CD14-positive monocyte (primary cell): ENCODE results near the gene ACBD3. TPM values are rescaled to one million over a fixed set of nuclear protein-coding genes. Genes with fewer than 3 reads are reported as not detected.

Experiments used
- DNase-seq, 3 donors: peaks; one replicate each; pipeline ENCODE4 v3.0.0-alpha.2; 2011 to 2022
- H2AFZ ChIP-seq: 2 replicates; pipeline ENCODE4 v1.6.0; 2012; ENCODE audit warnings: mild to moderate bottlenecking, low read depth, low read length, inconsistent platforms; ENCODE audit not compliant: insufficient read depth, poor library complexity, severe bottlenecking
- H3K27ac ChIP-seq, 2 donors: 1 replicate in 1 of 2; 2 replicates in 1 of 2; pipeline ENCODE4 v1.5.1; 2012 to 2013; ENCODE audit warnings: low read length in 2 of 2, control low read depth in 1 of 2, inconsistent platforms in 1 of 2, low read depth in 1 of 2, mild to moderate bottlenecking in 1 of 2
- H3K27me3 ChIP-seq, 2 donors: one replicate each; pipeline versions ENCODE4 v1.6.0 to v1.6.1; 2011 to 2013; ENCODE audit warnings: low read length in 2 of 2; ENCODE audit not compliant: control insufficient read depth in 2 of 2, insufficient read depth in 2 of 2
- H3K36me3 ChIP-seq, 2 donors: replicated peaks in 1 of 2; 1 replicate in 1 of 2; 2 replicates in 1 of 2; pipeline versions ENCODE4 v1.5.1 to v1.6.1; 2012 to 2013; ENCODE audit warnings: low read length in 2 of 2, control low read depth in 1 of 2, inconsistent platforms in 1 of 2, mild to moderate bottlenecking in 1 of 2; ENCODE audit not compliant: insufficient read depth in 2 of 2, control insufficient read depth in 1 of 2
- H3K4me1 ChIP-seq, 2 donors: 1 replicate in 1 of 2; 2 replicates in 1 of 2; pipeline versions ENCODE4 v1.5.1 to v1.6.1; 2012 to 2013; ENCODE audit warnings: low read length in 2 of 2, control low read depth in 1 of 2, inconsistent platforms in 1 of 2, mild to moderate bottlenecking in 1 of 2, moderate library complexity in 1 of 2; ENCODE audit not compliant: insufficient read depth in 2 of 2, control insufficient read depth in 1 of 2
- H3K4me2 ChIP-seq: replicated peaks from 2 replicates; pipeline ENCODE3; 2012; ENCODE audit warnings: low read length, moderate library complexity, mild to moderate bottlenecking; ENCODE audit not compliant: poor library complexity, severe bottlenecking; ENCODE audit errors: extremely low read depth
- H3K4me3 ChIP-seq, 3 experiments: fragments of 200-600 bp in 1 of 3; sonication (generic) in 1 of 3; replicated peaks in 1 of 3; 1 replicate in 2 of 3; 2 replicates in 1 of 3; pipeline ENCODE4 v1.5.1; 2011 to 2013; ENCODE audit warnings: low read length in 3 of 3, mild to moderate bottlenecking in 3 of 3, control low read depth in 2 of 3, low read depth in 2 of 3, inconsistent platforms in 1 of 3, moderate library complexity in 1 of 3
- H3K79me2 ChIP-seq: 2 replicates; pipeline ENCODE4 v1.6.0; 2012; ENCODE audit warnings: mild to moderate bottlenecking, control low read depth, inconsistent platforms, low read length, moderate library complexity; ENCODE audit not compliant: insufficient read depth
- H3K9ac ChIP-seq: 2 replicates; pipeline ENCODE4 v1.6.0; 2017; ENCODE audit warnings: low read length, mild to moderate bottlenecking; ENCODE audit not compliant: insufficient read depth, poor library complexity, severe bottlenecking
- H3K9me3 ChIP-seq, 2 donors: replicated peaks in 1 of 2; 1 replicate in 1 of 2; 2 replicates in 1 of 2; pipeline versions ENCODE4 v1.5.1 to v1.6.1; 2012 to 2013; ENCODE audit warnings: low read length in 2 of 2, control low read depth in 1 of 2; ENCODE audit not compliant: control insufficient read depth in 1 of 2, insufficient read depth in 1 of 2
- H4K20me1 ChIP-seq: 2 replicates; pipeline ENCODE4 v1.6.0; 2012; ENCODE audit warnings: mild to moderate bottlenecking, low read length, control low read depth, moderate library complexity; ENCODE audit not compliant: insufficient read depth
- H3K27ac Mint-ChIP-seq, 7 donors: one replicate each; pipeline ENCODE4 v1.8.0; 2020; ENCODE audit warnings: mild to moderate bottlenecking in 7 of 7, mixed read lengths in 7 of 7, moderate library complexity in 6 of 7, inconsistent platforms in 2 of 7
- H3K27me3 Mint-ChIP-seq, 3 donors: one replicate each; pipeline ENCODE4 v1.8.0; 2021 to 2022; ENCODE audit warnings: low read depth in 3 of 3, mild to moderate bottlenecking in 3 of 3, mixed read lengths in 3 of 3, moderate library complexity in 3 of 3, inconsistent platforms in 1 of 3
- H3K36me3 Mint-ChIP-seq, 2 donors: one replicate each; pipeline ENCODE4 v1.8.0; 2020; ENCODE audit warnings: mixed read lengths in 2 of 2, inconsistent platforms in 1 of 2, mild to moderate bottlenecking in 1 of 2
- H3K4me1 Mint-ChIP-seq: one replicate; pipeline ENCODE4 v1.8.0; 2020; ENCODE audit warnings: mild to moderate bottlenecking, mixed read lengths
- H3K4me3 Mint-ChIP-seq, 2 donors: one replicate each; pipeline ENCODE4 v1.8.0; 2020; ENCODE audit warnings: mild to moderate bottlenecking in 2 of 2, mixed read lengths in 2 of 2, moderate library complexity in 1 of 2
- H3K9me3 Mint-ChIP-seq, 7 donors: one replicate each; pipeline ENCODE4 v1.8.0; 2020 to 2022; ENCODE audit warnings: mixed read lengths in 7 of 7, mild to moderate bottlenecking in 6 of 7, moderate library complexity in 6 of 7, inconsistent platforms in 2 of 7
- WGBS: methylation state at CpG from one replicate; pipeline ENCODE4 v1.1.5; 2013; ENCODE audit warnings: missing lambda C conversion rate; ENCODE audit not compliant: insufficient coverage; 5-methylcytosine and 5-hydroxymethylcytosine counted together
- intact Hi-C, 2 donors: fragments of 100-400 bp; cut with micrococcal nuclease; formaldehyde crosslinking; loops; one replicate each; pipeline versions ENCODE4 v1.15.0 to v1.15.1; 2023
- polyA plus RNA-seq, 3 donors: library from polyadenylated mRNA; depleted of rRNA in 1 of 3; unstranded in 2 of 3; stranded (reverse) in 1 of 3; fragments of 300-500 nt in 2 of 3; fragments of >200 nt in 1 of 3; fragmentation: Illumina TruSeq in 2 of 3; gene quantifications; 1 replicate in 2 of 3; 2 replicates in 1 of 3; pipeline ENCODE4 v1.2.3, GENCODE V29; 2012 to 2021
- TF ChIP-seq, protein P1 (sequence below): fragments of 200-600 bp; IDR thresholded peaks from one replicate; pipeline ENCODE4 v1.8.0; 2022; ENCODE audit warnings: antibody characterized with exemption, mild to moderate bottlenecking

ACBD3 gene
- polyA plus RNA-seq, 3 donors = 7.0 to 16.3 (median 11.4) TPM

DNA sequence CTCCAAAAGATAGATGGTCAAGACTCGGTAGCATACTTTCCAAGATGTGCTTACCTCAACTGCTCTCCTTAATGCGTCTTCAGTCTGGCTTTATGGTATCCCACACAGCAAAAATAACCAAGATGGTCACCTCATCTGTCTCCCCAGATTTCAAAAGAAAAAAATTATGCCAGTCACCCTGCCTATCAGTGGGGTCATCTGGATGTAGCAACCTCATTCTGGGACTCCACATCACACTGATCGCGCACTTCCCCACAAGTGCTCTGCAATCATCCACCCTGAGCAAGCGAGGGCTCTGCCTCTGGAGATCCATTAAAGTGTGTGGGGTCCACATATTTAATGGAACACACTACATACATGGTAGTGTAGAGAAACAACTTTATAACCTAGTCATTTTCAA, 42.5 kb downstream of the ACBD3 start:
- Mint-ChIP-seq H3K27me3 (no peaks in the 10 kb centered on the region), H3K4me1 (no peaks in the 10 kb centered on the region), H3K9me3 (no peaks in the 10 kb centered on the region), H3K36me3 (peaks cover 46 to 59% of the 10 kb centered on the region in 2 donors), H3K4me3 (no peak overlapping the region), H3K27ac (peak overlapping the region in 1 of 7 donors; percentile 44)
- Histone ChIP-seq H2AFZ (no peak overlapping the region), H4K20me1 (no peaks in the 10 kb centered on the region), H3K79me2 (no peaks in the 10 kb centered on the region), H3K4me1 (no peaks in the 10 kb centered on the region), H3K9ac (no peak overlapping the region), H3K36me3 (peaks cover 47 to 54% of the 10 kb centered on the region in 2 donors), H3K27ac (no peak overlapping the region), H3K4me2 (no peak overlapping the region), H3K27me3 (no peaks in the 10 kb centered on the region), H3K4me3 (no peak overlapping the region), H3K9me3 (no peaks in the 10 kb centered on the region)
- DNase-seq = no peak
- TF ChIP-seq, protein P1, sequence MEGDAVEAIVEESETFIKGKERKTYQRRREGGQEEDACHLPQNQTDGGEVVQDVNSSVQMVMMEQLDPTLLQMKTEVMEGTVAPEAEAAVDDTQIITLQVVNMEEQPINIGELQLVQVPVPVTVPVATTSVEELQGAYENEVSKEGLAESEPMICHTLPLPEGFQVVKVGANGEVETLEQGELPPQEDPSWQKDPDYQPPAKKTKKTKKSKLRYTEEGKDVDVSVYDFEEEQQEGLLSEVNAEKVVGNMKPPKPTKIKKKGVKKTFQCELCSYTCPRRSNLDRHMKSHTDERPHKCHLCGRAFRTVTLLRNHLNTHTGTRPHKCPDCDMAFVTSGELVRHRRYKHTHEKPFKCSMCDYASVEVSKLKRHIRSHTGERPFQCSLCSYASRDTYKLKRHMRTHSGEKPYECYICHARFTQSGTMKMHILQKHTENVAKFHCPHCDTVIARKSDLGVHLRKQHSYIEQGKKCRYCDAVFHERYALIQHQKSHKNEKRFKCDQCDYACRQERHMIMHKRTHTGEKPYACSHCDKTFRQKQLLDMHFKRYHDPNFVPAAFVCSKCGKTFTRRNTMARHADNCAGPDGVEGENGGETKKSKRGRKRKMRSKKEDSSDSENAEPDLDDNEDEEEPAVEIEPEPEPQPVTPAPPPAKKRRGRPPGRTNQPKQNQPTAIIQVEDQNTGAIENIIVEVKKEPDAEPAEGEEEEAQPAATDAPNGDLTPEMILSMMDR = no peak
- intact Hi-C loops = no loop called here
- WGBS = 100% methylated on average over 2 of the region's 5 CpGs

DNA sequence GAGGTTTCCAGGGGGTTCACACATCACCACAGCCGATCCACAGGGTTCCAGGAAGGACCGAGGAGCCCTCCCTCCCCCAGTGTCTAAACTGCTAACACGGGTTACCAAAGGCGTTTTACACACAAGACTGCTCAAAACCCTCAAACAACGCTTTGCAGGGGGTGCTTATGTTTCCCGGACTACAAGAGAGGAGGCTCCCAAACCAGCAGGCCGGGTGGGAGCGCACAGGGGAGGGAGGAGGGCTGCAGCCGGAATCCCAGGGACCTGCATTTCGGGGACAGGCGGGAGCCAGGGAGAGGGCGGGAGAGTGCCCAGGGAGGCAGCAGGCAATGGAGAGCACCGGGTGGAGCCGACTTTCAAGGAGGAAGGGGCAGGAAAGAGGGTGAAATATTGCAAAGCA, 50.8 kb downstream of the ACBD3 start:
- Histone ChIP-seq H3K9ac (no peak overlapping the region), H4K20me1 (no peaks in the 10 kb centered on the region), H3K4me3 (no peak overlapping the region), H3K27me3 (no peaks in the 10 kb centered on the region), H3K4me2 (no peak overlapping the region), H3K79me2 (no peaks in the 10 kb centered on the region), H3K4me1 (no peaks in the 10 kb centered on the region), H3K9me3 (no peaks in the 10 kb centered on the region), H3K36me3 (no peaks in the 10 kb centered on the region), H3K27ac (no peak overlapping the region), H2AFZ (no peak overlapping the region)
- intact Hi-C loops = no loop called here
- no peak overlapping the region for H3K27ac Mint-ChIP-seq
- no peaks in the 10 kb centered on the region for H3K4me1 Mint-ChIP-seq
- DNase-seq = no peak
- peaks cover 4 to 11% (median 8%) of the 10 kb centered on the region in 3 donors for H3K27me3 Mint-ChIP-seq
- H3K36me3 Mint-ChIP-seq = peaks cover 0 to 3% of the 10 kb centered on the region in 2 donors
- TF ChIP-seq, protein P1 = no peak
- H3K4me3 Mint-ChIP-seq = no peak overlapping the region
- WGBS = 84% methylated on average over 11 of the region's 14 CpGs
- peaks cover 0 to 3% (median 0%) of the 10 kb centered on the region in 7 donors for H3K9me3 Mint-ChIP-seq
